Fibroblast of the aortic adventitia (primary cell): Measurements from ENCODE around the gene KNSTRN. TPM values are rescaled to one million over a fixed set of nuclear protein-coding genes. Genes with fewer than 3 reads are reported as not detected.

Experiments used
- DNase-seq: peaks from one replicate; pipeline ENCODE4 v3.0.0-alpha.2; 2010; ENCODE audit warnings: low read depth
- H3K4me3 ChIP-seq: 2 replicates; pipeline ENCODE4 v1.5.1; 2011; ENCODE audit warnings: low read depth, mild to moderate bottlenecking, control low read depth, low read length, moderate library complexity
- total RNA-seq: library from RNA; depleted of rRNA; stranded (reverse); fragments of >200 nt; gene quantifications from 2 replicates; pipeline ENCODE4 v1.2.3, GENCODE V29; 2012; ENCODE audit warnings: low replicate concordance
- TF ChIP-seq, protein P1 (sequence below): IDR thresholded peaks from 2 replicates; pipeline ENCODE4 v1.5.1; 2011; ENCODE audit warnings: mild to moderate bottlenecking, low read length, control low read depth, inconsistent platforms; ENCODE audit not compliant: insufficient read depth

The KNSTRN gene
- total RNA-seq, 1 donor = 44.1 TPM

DNA sequence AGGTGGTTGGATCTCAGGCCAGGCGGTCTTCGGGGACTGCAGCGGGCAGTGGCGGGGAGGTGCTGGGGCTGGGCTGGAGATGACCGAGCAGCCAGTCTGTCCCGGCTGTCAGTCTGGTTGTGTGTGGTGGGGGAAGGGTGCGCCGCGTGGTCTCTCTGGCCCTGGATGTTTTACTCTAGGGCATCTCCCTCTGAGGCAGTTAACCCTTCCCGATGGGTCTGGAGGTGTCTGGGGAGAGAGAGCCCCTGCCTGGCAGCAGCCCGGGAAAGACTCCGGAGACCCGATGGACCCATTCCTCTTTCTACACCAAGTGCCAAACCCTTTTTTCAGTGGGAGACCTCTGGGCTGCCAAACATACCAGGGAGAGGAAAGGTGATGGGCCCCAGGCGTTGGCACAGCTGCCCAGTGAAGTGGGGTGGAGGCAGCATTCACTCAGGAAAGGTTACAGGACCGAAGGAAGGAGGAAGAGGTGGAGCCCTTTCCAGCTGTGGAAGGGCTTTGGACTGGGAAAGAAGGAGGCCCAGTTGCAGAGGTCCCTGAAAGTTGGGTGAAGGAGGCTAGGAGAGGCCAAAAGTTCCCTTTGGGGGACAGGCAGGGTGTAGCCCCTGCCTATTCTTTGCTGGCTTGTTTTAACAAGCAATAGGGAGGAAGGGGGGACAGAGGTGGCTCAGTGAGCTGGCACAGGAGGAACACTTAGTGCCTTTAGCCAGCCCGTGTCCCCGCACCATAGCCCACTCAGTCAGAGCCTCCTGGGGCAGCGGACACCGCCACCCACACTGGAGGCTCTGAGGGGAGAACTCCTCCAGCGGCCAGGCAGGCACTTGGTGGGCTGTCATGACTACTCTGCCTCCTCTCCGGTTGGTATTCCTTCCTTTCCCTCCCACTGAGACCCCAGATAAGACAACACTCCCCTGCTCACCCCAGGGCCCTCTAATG, 55.5 kb downstream of the KNSTRN start:
- no peak overlapping the region for H3K4me3 ChIP-seq
- DNase-seq = no peak
- TF ChIP-seq, protein P1, sequence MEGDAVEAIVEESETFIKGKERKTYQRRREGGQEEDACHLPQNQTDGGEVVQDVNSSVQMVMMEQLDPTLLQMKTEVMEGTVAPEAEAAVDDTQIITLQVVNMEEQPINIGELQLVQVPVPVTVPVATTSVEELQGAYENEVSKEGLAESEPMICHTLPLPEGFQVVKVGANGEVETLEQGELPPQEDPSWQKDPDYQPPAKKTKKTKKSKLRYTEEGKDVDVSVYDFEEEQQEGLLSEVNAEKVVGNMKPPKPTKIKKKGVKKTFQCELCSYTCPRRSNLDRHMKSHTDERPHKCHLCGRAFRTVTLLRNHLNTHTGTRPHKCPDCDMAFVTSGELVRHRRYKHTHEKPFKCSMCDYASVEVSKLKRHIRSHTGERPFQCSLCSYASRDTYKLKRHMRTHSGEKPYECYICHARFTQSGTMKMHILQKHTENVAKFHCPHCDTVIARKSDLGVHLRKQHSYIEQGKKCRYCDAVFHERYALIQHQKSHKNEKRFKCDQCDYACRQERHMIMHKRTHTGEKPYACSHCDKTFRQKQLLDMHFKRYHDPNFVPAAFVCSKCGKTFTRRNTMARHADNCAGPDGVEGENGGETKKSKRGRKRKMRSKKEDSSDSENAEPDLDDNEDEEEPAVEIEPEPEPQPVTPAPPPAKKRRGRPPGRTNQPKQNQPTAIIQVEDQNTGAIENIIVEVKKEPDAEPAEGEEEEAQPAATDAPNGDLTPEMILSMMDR = no peak

DNA sequence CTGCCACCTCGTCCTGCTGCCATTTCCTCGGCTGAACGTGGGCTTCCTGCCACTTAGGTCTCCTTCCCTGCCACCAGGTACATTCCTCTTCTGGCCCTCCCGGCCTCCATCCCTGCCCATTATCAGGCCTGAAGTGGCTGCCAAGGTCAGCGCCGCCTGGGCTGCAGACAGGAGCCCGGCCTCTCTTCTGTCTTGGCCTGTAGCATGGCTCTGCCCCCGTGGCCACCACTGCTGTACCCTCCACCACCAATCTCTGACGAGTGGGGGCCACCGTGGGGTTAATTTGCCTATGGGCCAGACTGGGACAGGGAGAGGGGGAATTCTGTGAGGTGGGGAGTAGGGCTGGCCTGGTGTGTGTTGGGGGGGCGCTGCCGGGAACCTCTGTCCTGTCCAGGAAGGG, 56.2 kb downstream of the KNSTRN start:
- no peak overlapping the region for H3K4me3 ChIP-seq
- TF ChIP-seq, protein P1 = no peak
- DNase-seq = no peak

DNA sequence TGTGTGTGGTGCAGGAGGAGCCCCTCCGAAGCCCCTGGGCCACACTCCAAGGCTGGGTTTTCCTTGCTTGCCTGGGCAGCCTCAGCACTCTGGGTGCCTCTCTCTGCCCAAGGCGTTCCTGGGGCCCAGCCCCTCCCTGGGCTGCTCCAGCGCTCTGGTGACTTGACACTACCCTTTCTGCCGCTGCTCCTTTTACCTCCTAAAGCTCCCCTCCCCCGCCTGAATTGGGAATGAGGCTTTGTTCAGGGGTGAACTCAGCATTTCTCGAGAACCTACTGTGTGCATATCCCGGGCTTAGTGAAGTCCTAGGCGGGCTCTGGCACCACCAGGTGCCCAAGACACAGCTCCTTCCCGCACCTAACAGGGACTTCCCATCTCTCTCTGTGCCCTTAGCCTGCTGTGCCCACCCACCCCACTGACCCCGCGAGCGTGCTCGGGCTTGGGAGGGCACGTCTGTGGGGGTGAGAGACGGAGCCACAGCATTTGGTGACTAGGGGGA, 57.0 kb downstream of the KNSTRN start:
- DNase-seq = no peak
- TF ChIP-seq, protein P1 = no peak

DNA sequence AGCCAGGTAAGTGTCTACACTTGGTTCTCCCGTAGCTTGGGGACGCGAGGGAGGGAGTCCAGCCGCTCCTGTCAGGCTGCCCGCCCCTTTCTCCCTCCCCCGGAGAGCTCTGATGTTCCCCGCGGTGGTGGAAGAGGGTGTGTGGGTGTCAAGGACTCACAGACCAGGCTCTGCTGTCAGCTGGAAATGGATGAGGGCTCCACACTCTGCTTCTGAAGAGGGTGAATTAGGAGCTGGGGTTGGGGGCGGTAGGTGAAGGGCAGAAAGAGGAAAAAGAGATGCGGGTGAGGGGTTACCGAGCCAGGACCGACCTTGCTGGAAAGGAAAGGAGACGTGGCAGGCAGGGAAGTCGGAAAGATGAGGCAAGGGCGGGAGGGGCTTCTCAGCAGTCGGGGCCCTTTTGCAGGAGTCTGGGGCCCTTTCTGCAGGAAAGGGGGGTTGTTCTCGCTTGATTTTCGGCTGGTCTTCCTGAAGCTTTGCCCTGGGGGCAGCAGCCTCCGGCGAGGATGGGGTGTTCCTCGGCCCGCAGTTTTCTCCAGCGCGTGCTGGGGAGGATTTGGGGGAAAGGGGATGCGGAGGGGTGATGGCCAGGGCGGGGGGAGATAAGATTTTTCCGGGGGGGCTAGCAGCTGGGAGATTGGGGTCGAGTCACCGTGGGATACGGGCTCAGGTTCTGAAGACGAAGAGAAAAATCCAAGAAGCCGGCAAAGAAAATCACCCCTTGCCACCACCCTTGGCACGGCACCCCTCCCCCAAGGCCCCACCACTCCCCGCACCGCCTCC, 57.6 kb downstream of the KNSTRN start:
- H3K4me3 ChIP-seq = peak overlapping the region; percentile 68
- peak; percentile 17 for DNase-seq
- TF ChIP-seq, protein P1 = no peak

More for the DNA sequence above, 57.0 kb downstream of the KNSTRN start:
- H3K4me3 ChIP-seq = peak overlapping the region; percentile 68

DNA sequence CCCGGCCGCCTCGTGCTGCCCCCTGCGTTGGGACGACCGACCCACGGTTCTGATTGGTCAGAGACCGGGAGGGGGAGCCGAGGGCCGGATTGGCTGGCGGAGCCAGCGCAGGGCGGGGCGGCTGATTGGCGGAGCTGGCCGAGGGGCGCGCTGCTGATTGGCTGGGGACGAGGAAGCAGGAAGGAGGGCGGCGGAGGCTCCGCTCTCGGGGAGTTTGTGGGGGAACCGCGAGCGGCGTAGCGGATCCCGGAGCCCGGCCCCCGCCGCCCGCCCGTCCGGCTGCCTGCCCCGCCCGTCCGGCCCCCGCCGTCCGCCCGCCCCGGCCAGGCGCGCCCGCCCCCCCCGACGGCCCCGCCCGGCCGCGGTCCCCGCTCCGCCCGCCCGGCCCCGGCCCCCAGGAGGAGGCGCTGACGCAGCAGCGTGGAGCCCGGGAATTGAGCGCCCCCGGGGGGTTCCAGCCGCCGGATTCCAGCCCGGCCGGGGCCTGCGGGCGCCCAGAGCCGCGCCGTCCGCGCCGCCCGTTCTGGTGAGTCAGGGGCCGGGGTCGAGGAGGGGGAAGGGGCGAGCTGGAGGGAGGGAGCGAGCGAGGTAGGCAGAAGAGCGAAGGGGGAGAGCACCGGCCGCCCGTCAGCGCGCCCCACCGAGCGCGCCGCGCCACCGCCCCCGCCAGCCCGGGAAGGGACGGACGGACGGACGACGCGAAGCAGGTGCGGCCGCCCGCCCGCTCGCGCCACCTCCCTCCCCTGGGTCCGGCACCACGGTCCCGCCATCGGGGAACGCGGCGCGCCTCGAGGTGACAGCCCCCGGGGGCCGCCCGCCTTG, 58.4 kb downstream of the KNSTRN start, which contains the start of gene BAHD1:
BAHD1 (plus strand) TSS at position 211 of the 822 bp plus-strand sequence. CDS start 17,512 bp downstream, outside the sequence.
- DNase-seq = peak; percentile 91

More for the DNA sequence above, 58.4 kb downstream of the KNSTRN start, which contains the start of gene BAHD1:
- peak within 1 kb of the TSS; percentile 72 for H3K4me3 ChIP-seq
- TF ChIP-seq, protein P1 = peak; percentile 24
